Central memory CD8-positive, alpha-beta T cell (primary cell): ENCODE data around the gene ZSWIM6.

ENCODE experiments used
- ATAC-seq: fragments of 150-1000 bp; cut with Tn5 transposase; replicated peaks from 2 replicates; pipeline ENCODE4 v1.10.0; 2022; ENCODE audit warnings: mild to moderate bottlenecking, moderate FRiP score, moderate number of reproducible peaks; ENCODE audit not compliant: poor library complexity, severe bottlenecking; ENCODE audit errors: extremely low read depth
- DNase-seq, 2 donors: peaks; one replicate each; pipeline ENCODE4 v3.0.0; 2021; ENCODE audit warnings: low spot score in 2 of 2
- H3K27ac Mint-ChIP-seq: one replicate; pipeline ENCODE4 v1.8.0; 2022; ENCODE audit warnings: low read depth, mild to moderate bottlenecking, moderate library complexity, mixed read lengths
- H3K27me3 Mint-ChIP-seq: one replicate; pipeline ENCODE4 v1.8.0; 2022; ENCODE audit warnings: mixed read lengths
- H3K36me3 Mint-ChIP-seq: one replicate; pipeline ENCODE4 v1.8.0; 2022; ENCODE audit warnings: mild to moderate bottlenecking, moderate library complexity, mixed read lengths; ENCODE audit not compliant: insufficient read depth
- H3K4me1 Mint-ChIP-seq: one replicate; pipeline ENCODE4 v1.8.0; 2022; ENCODE audit warnings: mixed read lengths
- H3K4me3 Mint-ChIP-seq: one replicate; pipeline ENCODE4 v1.8.0; 2022; ENCODE audit warnings: mild to moderate bottlenecking, moderate library complexity, mixed read lengths
- H3K9me3 Mint-ChIP-seq: one replicate; pipeline ENCODE4 v1.8.0; 2022; ENCODE audit warnings: mixed read lengths

ZSWIM6 gene

GRCh38 chr5:61479850-61480614 lies 148.0 kb downstream of the ZSWIM6 start:
- DNase-seq (no peak), ATAC-seq (no peak)
- H3K36me3 Mint-ChIP-seq: peaks cover 2% of the 10 kb centered on the region
- H3K27me3 Mint-ChIP-seq: no peaks in the 10 kb centered on the region
- peaks cover 9% of the 10 kb centered on the region for H3K4me1 Mint-ChIP-seq
- no peaks in the 10 kb centered on the region for H3K9me3 Mint-ChIP-seq
- H3K4me3 Mint-ChIP-seq: no peak overlapping the region
- H3K27ac Mint-ChIP-seq: no peak overlapping the region

- Mint-ChIP-seq H3K9me3 (no peaks in the 10 kb centered on the region), H3K4me1 (peaks cover 15% of the 10 kb centered on the region), H3K27me3 (no peaks in the 10 kb centered on the region), H3K36me3 (peaks cover 2% of the 10 kb centered on the region), H3K27ac (no peak overlapping the region), H3K4me3 (no peak overlapping the region)
- no peak for DNase-seq
- no peak for ATAC-seq
Observed at GRCh38 chr5:61482980-61483379, 150.9 kb downstream of the ZSWIM6 start.

- Mint-ChIP-seq H3K27ac (no peak overlapping the region), H3K9me3 (no peaks in the 10 kb centered on the region)
Observed at GRCh38 chr5:61486476-61486875, 154.4 kb downstream of the ZSWIM6 start.

DNA sequence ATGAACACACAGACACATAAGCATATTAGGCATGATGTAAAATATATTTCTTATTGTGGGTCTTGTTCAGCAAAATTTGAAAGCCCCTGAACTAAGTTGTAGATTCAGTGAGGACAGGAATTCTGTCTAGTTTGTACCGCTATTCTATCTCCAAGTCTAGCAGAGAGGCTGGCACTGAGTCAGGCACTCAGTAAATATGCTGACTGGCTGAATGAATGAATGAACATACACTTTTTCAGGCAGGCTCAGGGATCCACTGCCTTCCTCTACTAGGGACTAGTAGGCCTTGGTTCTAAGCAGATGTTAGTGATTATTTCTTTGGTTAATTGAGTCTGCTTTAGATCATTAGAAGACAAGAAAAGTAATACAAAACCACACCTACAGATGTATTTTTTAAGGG lies 157.5 kb downstream of the ZSWIM6 start:
- H3K4me3 Mint-ChIP-seq: no peak overlapping the region
- no peaks in the 10 kb centered on the region for H3K9me3 Mint-ChIP-seq
- DNase-seq: no peak
- H3K36me3 Mint-ChIP-seq: peaks cover 3% of the 10 kb centered on the region
- ATAC-seq: no peak
- peaks cover 22% of the 10 kb centered on the region for H3K4me1 Mint-ChIP-seq
- H3K27me3 Mint-ChIP-seq: no peaks in the 10 kb centered on the region
- H3K27ac Mint-ChIP-seq: no peak overlapping the region

More at GRCh38 chr5:61486476-61486875, 154.4 kb downstream of the ZSWIM6 start:
- no peaks in the 10 kb centered on the region for H3K27me3 Mint-ChIP-seq
- no peak for DNase-seq
- no peak for ATAC-seq
- H3K4me3 Mint-ChIP-seq: no peak overlapping the region
- peaks cover 22% of the 10 kb centered on the region for H3K4me1 Mint-ChIP-seq
- H3K36me3 Mint-ChIP-seq: no peaks in the 10 kb centered on the region

DNA sequence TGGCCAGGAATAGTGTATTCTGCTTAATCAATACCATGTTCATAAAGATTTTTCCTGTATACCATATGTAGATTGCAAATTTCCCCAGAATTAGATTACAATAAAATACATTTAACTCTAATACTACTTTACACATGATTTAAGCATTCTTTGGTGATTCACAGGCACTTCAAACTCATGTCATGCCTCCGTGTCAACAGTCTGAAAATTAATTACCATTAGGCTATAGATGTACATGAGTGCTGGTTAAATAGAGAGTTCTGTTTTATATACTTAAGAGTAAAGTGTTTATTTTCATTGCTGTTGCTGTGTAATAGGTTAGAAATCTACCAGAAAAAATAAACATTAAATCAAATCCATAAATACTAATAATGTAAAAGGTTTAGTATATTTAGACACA lies 159.8 kb downstream of the ZSWIM6 start:
- ATAC-seq (no peak), DNase-seq (no peak)
- Mint-ChIP-seq H3K27ac (no peak overlapping the region), H3K4me3 (no peak overlapping the region), H3K9me3 (no peaks in the 10 kb centered on the region), H3K4me1 (peaks cover 12% of the 10 kb centered on the region), H3K36me3 (peaks cover 5% of the 10 kb centered on the region), H3K27me3 (no peaks in the 10 kb centered on the region)

DNA sequence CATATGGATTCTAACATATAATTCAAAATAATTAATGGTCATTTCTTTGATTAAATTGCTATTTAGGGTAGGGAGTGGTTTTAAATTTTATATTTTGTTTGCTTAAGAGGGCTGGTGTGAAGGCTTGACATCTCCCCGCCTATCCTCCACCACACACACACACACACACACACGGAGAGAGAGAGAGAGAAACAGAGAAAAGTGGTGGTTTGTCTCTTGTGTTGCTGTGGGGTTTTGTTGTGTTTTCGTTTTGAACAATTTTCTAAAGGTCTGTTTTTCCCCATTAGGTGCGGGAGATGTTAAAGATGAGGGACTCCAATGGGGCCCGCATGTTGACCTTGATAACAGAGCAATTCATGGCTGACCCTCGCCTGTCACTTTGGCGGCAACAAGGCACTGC lies 161.9 kb downstream of the ZSWIM6 start:
- Mint-ChIP-seq H3K9me3 (no peaks in the 10 kb centered on the region), H3K4me3 (no peak overlapping the region), H3K4me1 (peaks cover 2% of the 10 kb centered on the region), H3K27me3 (no peaks in the 10 kb centered on the region), H3K36me3 (peaks cover 6% of the 10 kb centered on the region), H3K27ac (no peak overlapping the region)
- ATAC-seq: no peak
- no peak for DNase-seq

DNA sequence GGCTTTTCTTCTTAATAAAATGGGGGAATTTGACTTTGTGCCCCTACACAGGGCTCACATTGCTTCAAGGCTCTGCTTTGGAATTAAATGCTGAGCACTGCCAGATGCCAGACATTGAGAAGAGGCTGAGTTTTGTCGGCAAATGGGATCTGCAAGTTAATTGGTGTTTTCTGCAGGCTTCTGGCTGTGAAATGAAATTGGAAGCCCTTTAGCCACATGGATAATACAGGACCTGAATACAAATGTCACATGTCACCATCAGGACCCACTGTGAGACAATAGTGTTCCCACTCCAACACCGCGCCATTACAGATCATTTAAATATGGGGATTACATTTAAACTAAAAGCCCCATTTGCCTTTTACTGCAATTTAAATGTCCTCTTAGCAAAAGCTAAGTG lies 164.4 kb downstream of the ZSWIM6 start:
- H3K4me3 Mint-ChIP-seq: no peak overlapping the region
- H3K36me3 Mint-ChIP-seq: peaks cover 6% of the 10 kb centered on the region
- DNase-seq (no peak), ATAC-seq (no peak)
- H3K27ac Mint-ChIP-seq: no peak overlapping the region
- no peaks in the 10 kb centered on the region for H3K27me3 Mint-ChIP-seq
- H3K4me1 Mint-ChIP-seq: no peaks in the 10 kb centered on the region
- H3K9me3 Mint-ChIP-seq: no peaks in the 10 kb centered on the region

DNA sequence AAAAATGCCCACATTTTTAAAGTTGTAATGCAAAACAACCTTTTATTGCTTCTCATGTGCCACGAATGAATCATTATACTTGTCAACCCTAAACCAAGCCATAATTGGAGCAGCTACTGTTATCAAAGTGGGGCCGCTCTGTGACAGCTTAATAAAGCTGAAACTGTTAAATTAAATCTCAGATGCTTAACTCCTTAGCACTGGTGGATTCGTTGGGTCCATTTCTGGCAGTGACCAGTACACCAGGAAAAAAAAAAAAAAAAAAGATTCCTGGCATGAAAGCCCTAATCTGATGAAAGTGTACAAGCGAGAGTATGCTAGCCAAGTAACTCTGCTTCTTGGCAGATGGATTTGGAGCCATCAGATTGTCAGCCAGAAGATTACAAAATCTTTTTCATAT lies 164.8 kb downstream of the ZSWIM6 start:
- Mint-ChIP-seq H3K4me1 (no peaks in the 10 kb centered on the region), H3K9me3 (no peaks in the 10 kb centered on the region), H3K27ac (no peak overlapping the region), H3K4me3 (no peak overlapping the region), H3K36me3 (peaks cover 6% of the 10 kb centered on the region), H3K27me3 (no peaks in the 10 kb centered on the region)
- ATAC-seq: no peak
- DNase-seq: no peak

- H3K27me3 Mint-ChIP-seq: no peaks in the 10 kb centered on the region
- DNase-seq (no peak), ATAC-seq (no peak)
- no peaks in the 10 kb centered on the region for H3K4me1 Mint-ChIP-seq
- H3K4me3 Mint-ChIP-seq: no peak overlapping the region
- H3K27ac Mint-ChIP-seq: no peak overlapping the region
- no peaks in the 10 kb centered on the region for H3K9me3 Mint-ChIP-seq
- H3K36me3 Mint-ChIP-seq: peaks cover 9% of the 10 kb centered on the region
Observed at GRCh38 chr5:61498121-61498520, 166.1 kb downstream of the ZSWIM6 start.

- Mint-ChIP-seq H3K27me3 (no peaks in the 10 kb centered on the region), H3K4me1 (no peaks in the 10 kb centered on the region), H3K4me3 (no peak overlapping the region), H3K9me3 (no peaks in the 10 kb centered on the region), H3K27ac (no peak overlapping the region), H3K36me3 (peaks cover 4% of the 10 kb centered on the region)
- ATAC-seq: no peak
- no peak for DNase-seq
Observed at GRCh38 chr5:61501971-61502370, 169.9 kb downstream of the ZSWIM6 start.

GRCh38 chr5:61504143-61504770 lies 172.2 kb downstream of the ZSWIM6 start:
- ATAC-seq (no peak), DNase-seq (no peak)
- no peak overlapping the region for H3K27ac Mint-ChIP-seq
- no peaks in the 10 kb centered on the region for H3K9me3 Mint-ChIP-seq
- H3K4me3 Mint-ChIP-seq: no peak overlapping the region
- H3K27me3 Mint-ChIP-seq: no peaks in the 10 kb centered on the region
- no peaks in the 10 kb centered on the region for H3K4me1 Mint-ChIP-seq
- H3K36me3 Mint-ChIP-seq: peaks cover 2% of the 10 kb centered on the region

DNA sequence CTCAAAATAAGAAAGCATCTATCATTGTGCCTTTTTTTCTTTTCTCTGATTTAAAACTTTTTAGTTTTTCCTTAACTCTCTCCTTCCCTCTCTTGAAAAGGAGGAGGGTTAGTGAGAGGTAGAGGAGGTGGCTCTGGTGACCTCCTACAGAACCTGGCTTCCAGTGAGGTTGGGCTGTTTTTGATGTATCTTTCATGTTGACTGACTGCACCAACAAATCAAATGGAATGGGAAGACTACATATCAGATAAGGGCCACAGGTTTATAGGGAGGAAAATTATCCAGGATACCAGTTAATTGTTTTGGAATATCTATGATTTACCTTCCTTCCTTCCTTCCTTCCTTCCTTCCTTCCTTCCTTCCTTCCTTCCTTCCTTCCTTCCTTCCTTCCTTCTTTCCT lies 173.2 kb downstream of the ZSWIM6 start:
- peaks cover 2% of the 10 kb centered on the region for H3K36me3 Mint-ChIP-seq
- no peak overlapping the region for H3K27ac Mint-ChIP-seq
- H3K4me3 Mint-ChIP-seq: no peak overlapping the region
- no peaks in the 10 kb centered on the region for H3K9me3 Mint-ChIP-seq
- ATAC-seq: no peak
- H3K27me3 Mint-ChIP-seq: no peaks in the 10 kb centered on the region
- DNase-seq: no peak
- no peaks in the 10 kb centered on the region for H3K4me1 Mint-ChIP-seq

- Mint-ChIP-seq H3K4me3 (no peak overlapping the region), H3K9me3 (no peaks in the 10 kb centered on the region), H3K27ac (no peak overlapping the region), H3K4me1 (no peaks in the 10 kb centered on the region), H3K36me3 (peaks cover 2% of the 10 kb centered on the region), H3K27me3 (no peaks in the 10 kb centered on the region)
- ATAC-seq (no peak), DNase-seq (no peak)
Observed at GRCh38 chr5:61507232-61507631, 175.2 kb downstream of the ZSWIM6 start.
